HepG2 (cell line): Measurements from ENCODE around the gene CCR9. TPM values are rescaled to one million over a fixed set of nuclear protein-coding genes. Genes with fewer than 3 reads are reported as not detected.

Source experiments
- ATAC-seq: fragments of 200-7000 bp; cut with Tn5 transposase; 3 replicates; pipeline ENCODE4 v1.9.1; 2020; ENCODE audit warnings: mild to moderate bottlenecking, moderate library complexity
- BruUV-seq: library from RNA; stranded (reverse); fragments of 400-500 nt; replicated peaks from 2 replicates; lab custom pipeline; 2021; lab: Mats Ljungman, UMichigan
- CTCF ChIA-PET: fragments of 300-600 bp; formaldehyde crosslinking; extraction: SDS; loops from one replicate; lab custom pipeline; 2021; ENCODE audit warnings: low total read pairs, inconsistent platforms, low intra/inter-chr PET ratio; lab: Yijun Ruan, JAX
- POLR2A ChIA-PET: fragments of 350-600 bp; sonication (Branson Sonifier 250); formaldehyde crosslinking; loops from one replicate; lab custom pipeline; 2020; ENCODE audit warnings: antibody characterized with exemption, inconsistent platforms; lab: Yijun Ruan, JAX
- DNase-seq: peaks from one replicate; pipeline ENCODE4 v3.0.0-alpha.2; 2015; ENCODE audit warnings: low spot score
- FAIRE-seq: peaks from 3 replicates; lab custom pipeline; 2011; peaks lifted over from hg19 to GRCh38; lab: Jason Lieb, UNC
- H2AFZ ChIP-seq: one replicate; pipeline ENCODE4 v1.6.1; 2011; ENCODE audit warnings: low read length, inconsistent platforms
- H3K27ac ChIP-seq: fragments of 300-600 bp; 3 replicates; pipeline ENCODE4 v1.8.0; 2011; ENCODE audit warnings: mixed run types, mild to moderate bottlenecking, mixed read lengths, low read length, inconsistent platforms; ENCODE audit not compliant: insufficient read depth; ENCODE audit errors: extremely low read length
- H3K27me3 ChIP-seq, 2 experiments: fragments of 200-600 bp in 1 of 2; 2 replicates in 1 of 2; 3 replicates in 1 of 2; pipeline versions ENCODE4 v1.6.0 to v1.8.0; 2011; ENCODE audit warnings: low read length in 2 of 2, mild to moderate bottlenecking in 2 of 2, moderate library complexity in 2 of 2, inconsistent platforms in 1 of 2; ENCODE audit not compliant: insufficient read depth in 2 of 2, control insufficient read depth in 1 of 2
- H3K36me3 ChIP-seq, 2 experiments: fragments of 200-600 bp in 1 of 2; replicated peaks in 1 of 2; 2 replicates in 1 of 2; 3 replicates in 1 of 2; pipeline versions ENCODE4 v1.5.1 to v1.8.0; 2011; ENCODE audit warnings: low read length in 2 of 2, inconsistent platforms in 1 of 2; ENCODE audit not compliant: insufficient read depth in 2 of 2, control insufficient read depth in 1 of 2
- H3K4me1 ChIP-seq: 2 replicates; pipeline ENCODE4 v1.5.1; 2012; ENCODE audit warnings: low read length, inconsistent platforms; ENCODE audit not compliant: insufficient read depth
- H3K4me2 ChIP-seq: 2 replicates; pipeline ENCODE4 v1.6.0; 2011; ENCODE audit warnings: low read depth, low read length, inconsistent platforms
- H3K4me3 ChIP-seq, 3 experiments: fragments of 200-600 bp in 1 of 3; sonication (generic), shearing (Covaris generic) in 1 of 3; replicated peaks in 1 of 3; 2 replicates each; pipeline ENCODE4 v1.5.1; 2011 to 2016; ENCODE audit warnings: low read length in 3 of 3, inconsistent platforms in 2 of 3, low read depth in 2 of 3, mild to moderate bottlenecking in 2 of 3, control low read depth in 1 of 3, mixed read lengths in 1 of 3; ENCODE audit not compliant: insufficient read depth in 1 of 3
- H3K79me2 ChIP-seq: one replicate; pipeline ENCODE4 v1.6.1; 2011; ENCODE audit warnings: low read length, inconsistent platforms; ENCODE audit not compliant: insufficient read depth
- H3K9ac ChIP-seq: 2 replicates; pipeline ENCODE4 v1.6.0; 2011; ENCODE audit warnings: mild to moderate bottlenecking, low read depth, low read length, inconsistent platforms; ENCODE audit not compliant: insufficient read depth
- H3K9me3 ChIP-seq: 2 replicates; pipeline ENCODE4 v1.5.1; 2012; ENCODE audit warnings: mild to moderate bottlenecking, low read length
- H4K20me1 ChIP-seq: 2 replicates; pipeline ENCODE4 v1.6.0; 2011; ENCODE audit warnings: inconsistent platforms, mild to moderate bottlenecking, low read length, moderate library complexity; ENCODE audit not compliant: insufficient read depth
- ARID2 ChIP-seq: sonication (generic); formaldehyde crosslinking; IDR thresholded peaks from 2 replicates; pipeline ENCODE4 v1.8.1; 2022; ENCODE audit warnings: mild to moderate bottlenecking, missing genetic modification reagents, borderline replicate concordance
- CREB1 ChIP-seq, 2 experiments: fragments of 450-650 bp in 1 of 2; IDR thresholded peaks; 2 replicates each; pipeline ENCODE4 v1.6.1; 2016 to 2017; ENCODE audit warnings: control low read depth in 1 of 2, mild to moderate bottlenecking in 1 of 2, missing compliant biosample characterization in 1 of 2, missing genetic modification characterization in 1 of 2
- KDM5B ChIP-seq: sonication (generic); formaldehyde crosslinking; IDR thresholded peaks from 2 replicates; pipeline ENCODE4 v1.4.0; 2020; ENCODE audit warnings: missing genetic modification reagents, mild to moderate bottlenecking, borderline replicate concordance
- MNT ChIP-seq: fragments of 450-650 bp; IDR thresholded peaks from 2 replicates; pipeline ENCODE4 v1.6.1; 2016
- NR0B2 ChIP-seq: sonication (generic); formaldehyde crosslinking; IDR thresholded peaks from 2 replicates; pipeline ENCODE4 v1.4.0; 2020; ENCODE audit warnings: mild to moderate bottlenecking, missing genetic modification reagents
- NR2F2 ChIP-seq: IDR thresholded peaks from 2 replicates; pipeline ENCODE4 v1.6.1; 2012; ENCODE audit warnings: low read depth, inconsistent platforms, borderline replicate concordance
- PCBP2 ChIP-seq: fragments of 200-400 bp; formaldehyde crosslinking; optimal IDR thresholded peaks from 2 replicates; pipeline ENCODE3; 2018; ENCODE audit warnings: low read length, low read depth; ENCODE audit not compliant: poor library complexity, severe bottlenecking
- PHF5A ChIP-seq: IDR thresholded peaks from one replicate; pipeline ENCODE4 v1.6.1; 2018; ENCODE audit warnings: low read depth, missing genetic modification reagents; ENCODE audit not compliant: unreplicated experiment
- U2AF1 ChIP-seq: fragments of 200-400 bp; formaldehyde crosslinking; optimal IDR thresholded peaks from 2 replicates; pipeline ENCODE3; 2017; ENCODE audit warnings: mild to moderate bottlenecking, low read depth, low read length
- ZNF30 ChIP-seq: sonication (generic); formaldehyde crosslinking; IDR thresholded peaks from 2 replicates; pipeline ENCODE4 v1.5.0; 2020; ENCODE audit warnings: mild to moderate bottlenecking, missing genetic modification reagents
- ZNF550 ChIP-seq: sonication (generic); formaldehyde crosslinking; IDR thresholded peaks from 2 replicates; pipeline ENCODE4 v1.4.0; 2020; ENCODE audit warnings: mild to moderate bottlenecking, missing genetic modification reagents, borderline replicate concordance
- ZNF567 ChIP-seq: sonication (generic); formaldehyde crosslinking; IDR thresholded peaks from 2 replicates; pipeline ENCODE4 v1.8.1; 2023; ENCODE audit warnings: mild to moderate bottlenecking, missing genetic modification reagents, borderline replicate concordance
- ZNF619 ChIP-seq: sonication (generic); formaldehyde crosslinking; IDR thresholded peaks from 2 replicates; pipeline ENCODE4 v1.4.0; 2020; ENCODE audit warnings: mild to moderate bottlenecking, missing genetic modification reagents
- WGBS: methylation state at CpG from one replicate; pipeline ENCODE4 v1.1.6; 2017; ENCODE audit warnings: low lambda C conversion rate; 5-methylcytosine and 5-hydroxymethylcytosine counted together
- in situ Hi-C: cut with HindIII; loops from 2 replicates; pipeline ENCODE4 v1.10.0; 2017; ENCODE audit warnings: low pct_unique_long_range_greater_than_20kb; ENCODE audit not compliant: extremely low pct_ligation_motif_present
- intact Hi-C: fragments of 100-400 bp; cut with micrococcal nuclease; formaldehyde crosslinking; loops from one replicate; pipeline ENCODE4 v1.10.0; 2022; ENCODE audit not compliant: unreplicated experiment
- polyA plus RNA-seq, 8 experiments: library from polyadenylated mRNA; depleted of rRNA in 3 of 8; stranded (reverse) in 7 of 8; unstranded in 1 of 8; fragments of >200 nt; fragmentation: Illumina TruSeq in 4 of 8; extraction: Trizol in 4 of 8; gene quantifications; 2 replicates each; pipeline versions ENCODE4 v1.2.1 to v1.2.3, GENCODE V29; 2011 to 2016; ENCODE audit warnings: low read depth in 4 of 8, missing spikeins in 1 of 8, mixed read lengths in 1 of 8; ENCODE audit not compliant: insufficient read depth in 1 of 8
- total RNA-seq, 5 experiments: library from RNA; depleted of rRNA; stranded (reverse); fragments of >200 nt; fragmentation: Illumina TruSeq; extraction: Trizol; gene quantifications; 2 replicates each; pipeline ENCODE4 v1.2.3, GENCODE V29; 2016; ENCODE audit warnings: low read depth in 1 of 5

The CCR9 gene
- total and polyA plus RNA-seq, 2 of the 13 experiments (the other 11 are each of a cell fraction or from before 2014, with no cell fraction given) = not detected

- 0% methylated on average over 2 of the region's 3 CpGs for WGBS
- no TSS peak for BruUV-seq
- FAIRE-seq = no peak
- Histone ChIP-seq H3K79me2 (no peaks in the 10 kb centered on the region), H3K9ac (no peak overlapping the region), H3K4me3 (no peak overlapping the region)
- no peak for TF ChIP-seq PCBP2
- TF ChIP-seq ARID2 (CRISPR knock-in tag) = no peak
- no peak for TF ChIP-seq ZNF567 (CRISPR knock-in tag)
- TF ChIP-seq ZNF30 (CRISPR knock-in tag) = no peak
- TF ChIP-seq NR0B2 (CRISPR knock-in tag) = no peak
- no peak for TF ChIP-seq ZNF550
- TF ChIP-seq PHF5A = no peak
- TF ChIP-seq ZNF619 (CRISPR knock-in tag) = no peak
- no peak for TF ChIP-seq KDM5B (CRISPR knock-in tag)
- no peak for TF ChIP-seq U2AF1
- TF ChIP-seq CREB1 (IDR thresholded peaks at IDR 0.05) = no peak
- no peak for TF ChIP-seq CREB1 (CRISPR knock-in tag; IDR thresholded peaks at IDR 0.05)
- no peak for TF ChIP-seq NR2F2
- TF ChIP-seq MNT = no peak
- TF ChIP-seq, all 625 proteins: peak for 0
- H2AFZ ChIP-seq = no peak overlapping the region
- H3K4me1 ChIP-seq = no peaks in the 10 kb centered on the region
- DNase-seq (no peak), ATAC-seq (no peak; the same call in 2 of the 3 replicates)
- H3K9me3 ChIP-seq = no peaks in the 10 kb centered on the region
- H3K27me3 ChIP-seq = peaks cover 0 to 4% of the 10 kb centered on the region in 2 experiments; a peak in 2 of 5 replicates
- ChIA-PET POLR2A (no interaction called here), CTCF (no interaction called here)
- H4K20me1 ChIP-seq = no peaks in the 10 kb centered on the region
- H3K36me3 ChIP-seq = no peaks in the 10 kb centered on the region
- intact Hi-C loops (no loop called here), in situ Hi-C loops (no loop called here)
- no peak overlapping the region for H3K27ac ChIP-seq
- no peak overlapping the region for H3K4me2 ChIP-seq
Observed at GRCh38 chr3:45896956-45897355, 10.6 kb downstream of the CCR9 start.
